Measurements from ENCODE around the gene GLIS1. TPM values are rescaled to one million over a fixed set of nuclear protein-coding genes. Genes with fewer than 3 reads are reported as not detected.

Gene GLIS1
- total RNA-seq, 2 donors from 2014 or later, result 2.6 TPM; not detected in 1

DNA sequence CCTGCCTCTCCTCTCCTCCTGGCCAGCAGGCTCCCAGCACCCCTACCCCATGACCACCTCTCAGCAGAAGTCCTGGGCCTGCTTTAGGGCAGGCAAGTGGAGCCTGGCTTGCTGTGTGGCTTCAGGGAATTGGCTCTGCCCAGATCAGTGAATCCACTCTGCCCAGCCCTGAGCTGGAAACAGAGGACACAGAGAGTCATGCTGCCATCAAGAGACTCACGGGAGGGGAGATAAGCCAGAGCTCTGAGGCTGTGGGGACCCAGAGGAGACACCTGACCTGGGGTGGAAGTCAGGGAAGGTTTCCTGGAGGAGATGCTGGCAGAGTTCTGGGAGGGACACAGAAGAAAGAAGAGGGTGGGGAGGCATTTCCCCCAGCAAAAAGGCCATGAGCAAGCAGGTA, 54.2 kb downstream of the GLIS1 start:
- H3K36me3 ChIP-seq, result no peaks in the 10 kb centered on the region
- no peak overlapping the region for H3K4me3 ChIP-seq
- no peaks in the 10 kb centered on the region for H3K27me3 ChIP-seq (replicated peaks; ENCODE audit: insufficient read depth)
- H3K27ac ChIP-seq, result no peak overlapping the region
- H3K4me1 ChIP-seq (ENCODE audit: control insufficient read depth in 1 of 2, low read depth in 2 of 2), result no peaks in the 10 kb centered on the region
- TF ChIP-seq, protein P1, sequence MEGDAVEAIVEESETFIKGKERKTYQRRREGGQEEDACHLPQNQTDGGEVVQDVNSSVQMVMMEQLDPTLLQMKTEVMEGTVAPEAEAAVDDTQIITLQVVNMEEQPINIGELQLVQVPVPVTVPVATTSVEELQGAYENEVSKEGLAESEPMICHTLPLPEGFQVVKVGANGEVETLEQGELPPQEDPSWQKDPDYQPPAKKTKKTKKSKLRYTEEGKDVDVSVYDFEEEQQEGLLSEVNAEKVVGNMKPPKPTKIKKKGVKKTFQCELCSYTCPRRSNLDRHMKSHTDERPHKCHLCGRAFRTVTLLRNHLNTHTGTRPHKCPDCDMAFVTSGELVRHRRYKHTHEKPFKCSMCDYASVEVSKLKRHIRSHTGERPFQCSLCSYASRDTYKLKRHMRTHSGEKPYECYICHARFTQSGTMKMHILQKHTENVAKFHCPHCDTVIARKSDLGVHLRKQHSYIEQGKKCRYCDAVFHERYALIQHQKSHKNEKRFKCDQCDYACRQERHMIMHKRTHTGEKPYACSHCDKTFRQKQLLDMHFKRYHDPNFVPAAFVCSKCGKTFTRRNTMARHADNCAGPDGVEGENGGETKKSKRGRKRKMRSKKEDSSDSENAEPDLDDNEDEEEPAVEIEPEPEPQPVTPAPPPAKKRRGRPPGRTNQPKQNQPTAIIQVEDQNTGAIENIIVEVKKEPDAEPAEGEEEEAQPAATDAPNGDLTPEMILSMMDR (IDR thresholded peaks at IDR 0.05), result no peak
- DNase-seq (ENCODE audit: low spot score), result no peak
- ATAC-seq (ENCODE audit: insufficient number of reproducible peaks, low FRiP score, low read depth), result no peak
- H3K9me3 ChIP-seq, result no peaks in the 10 kb centered on the region

DNA sequence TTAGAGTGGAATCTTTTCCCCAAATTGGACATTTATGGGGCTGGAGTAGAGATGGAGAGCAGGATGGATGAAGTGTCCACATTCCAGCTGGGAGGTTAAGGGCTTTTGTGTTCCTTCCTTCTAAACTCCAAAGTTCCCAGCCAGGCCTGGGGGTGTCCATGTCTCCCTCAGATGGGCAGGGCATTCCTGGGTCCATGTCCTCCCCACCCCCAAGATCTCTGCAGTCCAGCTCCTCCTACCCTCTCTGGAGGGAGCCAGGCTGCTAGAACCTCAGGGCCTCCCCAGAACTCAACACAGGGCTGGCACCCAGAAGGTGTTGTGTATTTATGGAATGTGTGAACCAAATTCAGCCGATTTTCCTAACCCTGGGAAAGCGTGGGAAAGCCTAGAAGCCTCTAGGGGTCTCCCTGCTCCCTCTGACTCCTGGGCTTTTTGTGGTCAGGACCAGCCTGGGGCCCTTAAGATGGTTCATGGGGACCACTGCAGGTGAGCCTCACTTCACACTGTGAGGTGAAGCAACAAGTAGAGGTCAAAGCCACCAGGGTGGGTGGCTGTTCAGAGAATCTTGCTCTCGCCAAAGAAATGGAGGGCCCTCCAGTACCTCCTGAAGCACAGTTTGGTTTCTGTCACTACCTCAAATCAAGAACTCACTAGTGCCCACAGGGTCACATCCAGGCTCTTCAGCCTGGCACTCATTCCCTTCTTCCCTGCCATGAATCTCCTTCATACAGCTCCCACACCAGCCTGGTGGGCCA, 54.8 kb downstream of the GLIS1 start:
- H3K9me3 ChIP-seq, result no peaks in the 10 kb centered on the region
- H3K4me1 ChIP-seq (ENCODE audit: control insufficient read depth in 1 of 2, low read depth in 2 of 2), result no peaks in the 10 kb centered on the region
- H3K27ac ChIP-seq, result no peak overlapping the region
- no peaks in the 10 kb centered on the region for H3K27me3 ChIP-seq (replicated peaks; ENCODE audit: insufficient read depth)
- no peaks in the 10 kb centered on the region for H3K36me3 ChIP-seq
- DNase-seq (ENCODE audit: low spot score), result no peak
- TF ChIP-seq, protein P1 (IDR thresholded peaks at IDR 0.05), result no peak
- ATAC-seq (ENCODE audit: insufficient number of reproducible peaks, low FRiP score, low read depth), result no peak
- no peak overlapping the region for H3K4me3 ChIP-seq

DNA sequence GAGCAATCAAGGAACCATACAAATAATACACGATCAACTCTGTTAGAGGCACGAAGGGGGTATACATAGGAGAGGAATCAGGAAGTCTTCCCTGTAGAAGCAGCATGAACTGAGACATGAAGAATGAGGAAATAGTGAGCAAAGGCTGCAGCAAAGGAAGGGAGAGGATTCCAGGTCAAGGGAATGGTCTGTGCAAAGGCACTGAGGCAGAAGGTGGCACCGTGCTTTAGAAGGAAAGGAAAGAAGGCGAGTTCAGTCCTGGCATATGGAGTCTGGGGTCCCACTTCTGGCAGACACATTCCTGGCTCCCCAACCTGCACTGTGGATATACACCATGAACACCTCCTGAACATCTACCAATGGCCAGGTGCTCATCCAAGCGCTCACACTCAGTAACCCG, 56.1 kb downstream of the GLIS1 start:
- no peak for DNase-seq (ENCODE audit: low spot score)
- Histone ChIP-seq H3K27me3 (replicated peaks; ENCODE audit: insufficient read depth) (no peaks in the 10 kb centered on the region), H3K36me3 (no peaks in the 10 kb centered on the region), H3K27ac (no peak overlapping the region), H3K4me3 (no peak overlapping the region), H3K9me3 (no peaks in the 10 kb centered on the region), H3K4me1 (ENCODE audit: control insufficient read depth in 1 of 2, low read depth in 2 of 2) (no peaks in the 10 kb centered on the region)
- ATAC-seq (ENCODE audit: insufficient number of reproducible peaks, low FRiP score, low read depth), result no peak
- TF ChIP-seq, protein P1 (IDR thresholded peaks at IDR 0.05), result no peak

DNA sequence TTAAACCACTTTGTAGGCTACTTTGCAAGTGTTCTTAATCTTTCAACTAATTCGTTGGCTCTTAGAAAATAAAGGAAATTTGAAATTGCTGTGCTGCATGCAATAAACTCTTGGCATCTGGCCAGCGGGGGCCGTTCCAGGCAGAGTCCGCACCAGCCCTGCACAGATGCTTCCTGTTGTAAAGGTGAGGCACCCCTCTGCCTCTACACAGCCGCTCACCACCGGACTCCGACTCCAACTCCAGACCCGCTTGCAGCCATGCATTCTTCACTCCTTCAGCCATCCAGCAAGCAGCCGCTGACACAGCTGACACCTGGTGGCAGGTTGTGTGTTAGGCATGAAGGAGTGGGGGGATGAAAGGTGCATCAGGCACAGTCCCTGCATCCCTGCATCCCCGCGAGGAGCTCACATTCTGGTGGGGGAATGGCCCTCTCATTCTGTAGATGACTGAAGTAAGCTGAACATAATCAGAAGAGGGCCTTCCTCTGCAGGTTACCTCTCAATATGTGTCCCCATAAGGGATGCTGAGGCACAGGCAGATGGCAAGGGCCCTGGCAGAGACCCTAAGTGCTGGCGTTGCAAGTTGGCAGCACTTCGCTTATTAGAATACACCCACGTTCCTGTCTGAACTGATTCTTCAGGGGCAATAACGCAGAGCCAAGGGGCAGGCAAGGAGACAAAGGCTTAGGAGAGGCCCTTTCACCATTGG, 56.8 kb downstream of the GLIS1 start:
- H3K27me3 ChIP-seq (replicated peaks; ENCODE audit: insufficient read depth), result no peaks in the 10 kb centered on the region
- DNase-seq (ENCODE audit: low spot score) (no peak), ATAC-seq (ENCODE audit: insufficient number of reproducible peaks, low FRiP score, low read depth) (no peak)

More for the DNA sequence above, 56.8 kb downstream of the GLIS1 start:
- Histone ChIP-seq H3K9me3 (no peaks in the 10 kb centered on the region), H3K4me1 (ENCODE audit: control insufficient read depth in 1 of 2, low read depth in 2 of 2) (no peaks in the 10 kb centered on the region), H3K36me3 (no peaks in the 10 kb centered on the region), H3K27ac (no peak overlapping the region), H3K4me3 (no peak overlapping the region)
- TF ChIP-seq, protein P1 (IDR thresholded peaks at IDR 0.05), result peak; percentile 12

All from thoracic aorta (tissue), 2 donors.